CD14-positive monocyte (primary cell): ENCODE results near the gene CPA2. TPM values are rescaled to one million over a fixed set of nuclear protein-coding genes. Genes with fewer than 3 reads are reported as not detected.
"Not testable (repeated sequence)": the region's sequence is repeated elsewhere in the genome, so short reads cannot be mapped to it uniquely, and the experiment has no call there.

Source experiments
- DNase-seq, 3 donors: peaks; one replicate each; pipeline ENCODE4 v3.0.0-alpha.2; 2011 to 2022
- H2AFZ ChIP-seq: 2 replicates; pipeline ENCODE4 v1.6.0; 2012; ENCODE audit warnings: mild to moderate bottlenecking, low read depth, low read length, inconsistent platforms; ENCODE audit not compliant: insufficient read depth, poor library complexity, severe bottlenecking
- H3K27ac ChIP-seq, 2 donors: 1 replicate in 1 of 2; 2 replicates in 1 of 2; pipeline ENCODE4 v1.5.1; 2012 to 2013; ENCODE audit warnings: low read length in 2 of 2, control low read depth in 1 of 2, inconsistent platforms in 1 of 2, low read depth in 1 of 2, mild to moderate bottlenecking in 1 of 2
- H3K27me3 ChIP-seq, 2 donors: one replicate each; pipeline versions ENCODE4 v1.6.0 to v1.6.1; 2011 to 2013; ENCODE audit warnings: low read length in 2 of 2; ENCODE audit not compliant: control insufficient read depth in 2 of 2, insufficient read depth in 2 of 2
- H3K36me3 ChIP-seq, 2 donors: replicated peaks in 1 of 2; 1 replicate in 1 of 2; 2 replicates in 1 of 2; pipeline versions ENCODE4 v1.5.1 to v1.6.1; 2012 to 2013; ENCODE audit warnings: low read length in 2 of 2, control low read depth in 1 of 2, inconsistent platforms in 1 of 2, mild to moderate bottlenecking in 1 of 2; ENCODE audit not compliant: insufficient read depth in 2 of 2, control insufficient read depth in 1 of 2
- H3K4me1 ChIP-seq, 2 donors: 1 replicate in 1 of 2; 2 replicates in 1 of 2; pipeline versions ENCODE4 v1.5.1 to v1.6.1; 2012 to 2013; ENCODE audit warnings: low read length in 2 of 2, control low read depth in 1 of 2, inconsistent platforms in 1 of 2, mild to moderate bottlenecking in 1 of 2, moderate library complexity in 1 of 2; ENCODE audit not compliant: insufficient read depth in 2 of 2, control insufficient read depth in 1 of 2
- H3K4me2 ChIP-seq: replicated peaks from 2 replicates; pipeline ENCODE3; 2012; ENCODE audit warnings: low read length, moderate library complexity, mild to moderate bottlenecking; ENCODE audit not compliant: poor library complexity, severe bottlenecking; ENCODE audit errors: extremely low read depth
- H3K4me3 ChIP-seq, 3 experiments: fragments of 200-600 bp in 1 of 3; sonication (generic) in 1 of 3; replicated peaks in 1 of 3; 1 replicate in 2 of 3; 2 replicates in 1 of 3; pipeline ENCODE4 v1.5.1; 2011 to 2013; ENCODE audit warnings: low read length in 3 of 3, mild to moderate bottlenecking in 3 of 3, control low read depth in 2 of 3, low read depth in 2 of 3, inconsistent platforms in 1 of 3, moderate library complexity in 1 of 3
- H3K79me2 ChIP-seq: 2 replicates; pipeline ENCODE4 v1.6.0; 2012; ENCODE audit warnings: mild to moderate bottlenecking, control low read depth, inconsistent platforms, low read length, moderate library complexity; ENCODE audit not compliant: insufficient read depth
- H3K9ac ChIP-seq: 2 replicates; pipeline ENCODE4 v1.6.0; 2017; ENCODE audit warnings: low read length, mild to moderate bottlenecking; ENCODE audit not compliant: insufficient read depth, poor library complexity, severe bottlenecking
- H3K9me3 ChIP-seq, 2 donors: replicated peaks in 1 of 2; 1 replicate in 1 of 2; 2 replicates in 1 of 2; pipeline versions ENCODE4 v1.5.1 to v1.6.1; 2012 to 2013; ENCODE audit warnings: low read length in 2 of 2, control low read depth in 1 of 2; ENCODE audit not compliant: control insufficient read depth in 1 of 2, insufficient read depth in 1 of 2
- H4K20me1 ChIP-seq: 2 replicates; pipeline ENCODE4 v1.6.0; 2012; ENCODE audit warnings: mild to moderate bottlenecking, low read length, control low read depth, moderate library complexity; ENCODE audit not compliant: insufficient read depth
- H3K27ac Mint-ChIP-seq, 7 donors: one replicate each; pipeline ENCODE4 v1.8.0; 2020; ENCODE audit warnings: mild to moderate bottlenecking in 7 of 7, mixed read lengths in 7 of 7, moderate library complexity in 6 of 7, inconsistent platforms in 2 of 7
- H3K27me3 Mint-ChIP-seq, 3 donors: one replicate each; pipeline ENCODE4 v1.8.0; 2021 to 2022; ENCODE audit warnings: low read depth in 3 of 3, mild to moderate bottlenecking in 3 of 3, mixed read lengths in 3 of 3, moderate library complexity in 3 of 3, inconsistent platforms in 1 of 3
- H3K36me3 Mint-ChIP-seq, 2 donors: one replicate each; pipeline ENCODE4 v1.8.0; 2020; ENCODE audit warnings: mixed read lengths in 2 of 2, inconsistent platforms in 1 of 2, mild to moderate bottlenecking in 1 of 2
- H3K4me1 Mint-ChIP-seq: one replicate; pipeline ENCODE4 v1.8.0; 2020; ENCODE audit warnings: mild to moderate bottlenecking, mixed read lengths
- H3K4me3 Mint-ChIP-seq, 2 donors: one replicate each; pipeline ENCODE4 v1.8.0; 2020; ENCODE audit warnings: mild to moderate bottlenecking in 2 of 2, mixed read lengths in 2 of 2, moderate library complexity in 1 of 2
- H3K9me3 Mint-ChIP-seq, 7 donors: one replicate each; pipeline ENCODE4 v1.8.0; 2020 to 2022; ENCODE audit warnings: mixed read lengths in 7 of 7, mild to moderate bottlenecking in 6 of 7, moderate library complexity in 6 of 7, inconsistent platforms in 2 of 7
- WGBS: methylation state at CpG from one replicate; pipeline ENCODE4 v1.1.5; 2013; ENCODE audit warnings: missing lambda C conversion rate; ENCODE audit not compliant: insufficient coverage; 5-methylcytosine and 5-hydroxymethylcytosine counted together
- intact Hi-C, 2 donors: fragments of 100-400 bp; cut with micrococcal nuclease; formaldehyde crosslinking; loops; one replicate each; pipeline versions ENCODE4 v1.15.0 to v1.15.1; 2023
- polyA plus RNA-seq, 3 donors: library from polyadenylated mRNA; depleted of rRNA in 1 of 3; unstranded in 2 of 3; stranded (reverse) in 1 of 3; fragments of 300-500 nt in 2 of 3; fragments of >200 nt in 1 of 3; fragmentation: Illumina TruSeq in 2 of 3; gene quantifications; 1 replicate in 2 of 3; 2 replicates in 1 of 3; pipeline ENCODE4 v1.2.3, GENCODE V29; 2012 to 2021
- TF ChIP-seq, protein P1 (sequence below): fragments of 200-600 bp; IDR thresholded peaks from one replicate; pipeline ENCODE4 v1.8.0; 2022; ENCODE audit warnings: antibody characterized with exemption, mild to moderate bottlenecking

Gene CPA2
- polyA plus RNA-seq, 3 donors = not detected

DNA sequence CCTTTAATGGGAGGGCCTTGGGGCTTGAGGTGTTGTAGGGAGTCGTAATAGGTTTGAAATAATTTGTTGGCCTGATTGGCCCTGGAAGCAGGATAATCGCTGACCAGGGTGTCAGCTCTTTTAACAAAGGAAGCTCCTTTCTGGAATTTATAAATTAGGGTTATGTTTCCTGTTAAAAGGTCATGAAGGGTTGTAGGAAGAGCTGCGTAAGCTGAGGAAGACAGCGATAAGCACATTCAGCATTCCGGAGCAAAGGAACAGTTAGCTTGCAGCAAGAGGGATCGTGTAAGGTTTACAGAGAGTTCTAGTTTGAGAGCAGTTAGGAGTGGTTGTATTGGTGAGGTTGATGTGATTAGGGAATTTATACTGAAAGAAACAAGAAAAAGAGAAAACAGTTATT is 47.6 kb downstream of the CPA2 start:
- Mint-ChIP-seq H3K9me3 (peaks cover 0 to 8% (median 1%) of the 10 kb centered on the region in 7 donors), H3K36me3 (no peaks in the 10 kb centered on the region), H3K27me3 (peaks cover 1 to 5% (median 3%) of the 10 kb centered on the region in 3 donors), H3K4me1 (no peaks in the 10 kb centered on the region), H3K27ac (no peak overlapping the region), H3K4me3 (no peak overlapping the region)
- Histone ChIP-seq H3K4me2 (no peak overlapping the region), H3K9ac (no peak overlapping the region), H3K27me3 (no peaks in the 10 kb centered on the region), H3K79me2 (no peaks in the 10 kb centered on the region), H3K36me3 (no peaks in the 10 kb centered on the region), H2AFZ (no peak overlapping the region), H3K4me1 (no peaks in the 10 kb centered on the region), H3K4me3 (no peak overlapping the region), H4K20me1 (no peaks in the 10 kb centered on the region), H3K9me3 (no peaks in the 10 kb centered on the region), H3K27ac (no peak overlapping the region)
- TF ChIP-seq, protein P1, sequence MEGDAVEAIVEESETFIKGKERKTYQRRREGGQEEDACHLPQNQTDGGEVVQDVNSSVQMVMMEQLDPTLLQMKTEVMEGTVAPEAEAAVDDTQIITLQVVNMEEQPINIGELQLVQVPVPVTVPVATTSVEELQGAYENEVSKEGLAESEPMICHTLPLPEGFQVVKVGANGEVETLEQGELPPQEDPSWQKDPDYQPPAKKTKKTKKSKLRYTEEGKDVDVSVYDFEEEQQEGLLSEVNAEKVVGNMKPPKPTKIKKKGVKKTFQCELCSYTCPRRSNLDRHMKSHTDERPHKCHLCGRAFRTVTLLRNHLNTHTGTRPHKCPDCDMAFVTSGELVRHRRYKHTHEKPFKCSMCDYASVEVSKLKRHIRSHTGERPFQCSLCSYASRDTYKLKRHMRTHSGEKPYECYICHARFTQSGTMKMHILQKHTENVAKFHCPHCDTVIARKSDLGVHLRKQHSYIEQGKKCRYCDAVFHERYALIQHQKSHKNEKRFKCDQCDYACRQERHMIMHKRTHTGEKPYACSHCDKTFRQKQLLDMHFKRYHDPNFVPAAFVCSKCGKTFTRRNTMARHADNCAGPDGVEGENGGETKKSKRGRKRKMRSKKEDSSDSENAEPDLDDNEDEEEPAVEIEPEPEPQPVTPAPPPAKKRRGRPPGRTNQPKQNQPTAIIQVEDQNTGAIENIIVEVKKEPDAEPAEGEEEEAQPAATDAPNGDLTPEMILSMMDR = no peak
- intact Hi-C loops = no loop called here
- DNase-seq = no peak
- 94% methylated on average over 6 of the region's 6 CpGs for WGBS

DNA sequence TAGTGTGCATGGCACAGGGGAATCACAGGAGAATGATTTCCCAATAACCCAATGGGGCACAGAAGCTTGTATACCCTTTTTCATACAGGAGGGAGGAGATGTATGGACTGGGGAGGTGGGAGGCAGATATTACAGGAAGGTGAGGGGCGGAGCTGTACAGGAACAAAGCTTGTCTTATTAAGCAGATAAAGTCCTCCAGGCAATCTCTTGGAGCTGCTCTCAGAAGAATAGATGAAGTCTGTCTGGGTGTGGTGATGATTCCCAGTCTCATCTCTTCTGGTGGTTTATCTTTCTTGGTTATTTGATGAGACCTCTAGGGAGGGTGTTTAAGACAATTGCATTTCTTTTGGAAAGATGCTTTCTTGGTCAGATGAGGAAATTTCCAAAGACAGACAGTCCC is 52.9 kb downstream of the CPA2 start:
- no peak overlapping the region for H3K4me2 ChIP-seq
- H3K9ac ChIP-seq = no peak overlapping the region
- H3K4me3 ChIP-seq = no peak overlapping the region
- WGBS = 100% methylated on average over 1 of the region's 1 CpG
- no peaks in the 10 kb centered on the region for H3K36me3 Mint-ChIP-seq
- no peaks in the 10 kb centered on the region for H3K79me2 ChIP-seq
- H3K27me3 Mint-ChIP-seq = peaks cover 1 to 7% (median 7%) of the 10 kb centered on the region in 3 donors
- H3K9me3 ChIP-seq = no peaks in the 10 kb centered on the region
- no peaks in the 10 kb centered on the region for H4K20me1 ChIP-seq
- H3K4me1 ChIP-seq = no peaks in the 10 kb centered on the region
- no peak overlapping the region for H2AFZ ChIP-seq
- intact Hi-C loops = no loop called here
- TF ChIP-seq, protein P1 = no peak
- no peaks in the 10 kb centered on the region for H3K4me1 Mint-ChIP-seq
- DNase-seq = no peak
- H3K27me3 ChIP-seq = no peaks in the 10 kb centered on the region
- no peak overlapping the region for H3K4me3 Mint-ChIP-seq
- no peaks in the 10 kb centered on the region for H3K36me3 ChIP-seq
- H3K27ac ChIP-seq = no peak overlapping the region
- H3K27ac Mint-ChIP-seq = no peak overlapping the region
- peaks cover 0 to 17% (median 4%) of the 10 kb centered on the region in 7 donors for H3K9me3 Mint-ChIP-seq

DNA sequence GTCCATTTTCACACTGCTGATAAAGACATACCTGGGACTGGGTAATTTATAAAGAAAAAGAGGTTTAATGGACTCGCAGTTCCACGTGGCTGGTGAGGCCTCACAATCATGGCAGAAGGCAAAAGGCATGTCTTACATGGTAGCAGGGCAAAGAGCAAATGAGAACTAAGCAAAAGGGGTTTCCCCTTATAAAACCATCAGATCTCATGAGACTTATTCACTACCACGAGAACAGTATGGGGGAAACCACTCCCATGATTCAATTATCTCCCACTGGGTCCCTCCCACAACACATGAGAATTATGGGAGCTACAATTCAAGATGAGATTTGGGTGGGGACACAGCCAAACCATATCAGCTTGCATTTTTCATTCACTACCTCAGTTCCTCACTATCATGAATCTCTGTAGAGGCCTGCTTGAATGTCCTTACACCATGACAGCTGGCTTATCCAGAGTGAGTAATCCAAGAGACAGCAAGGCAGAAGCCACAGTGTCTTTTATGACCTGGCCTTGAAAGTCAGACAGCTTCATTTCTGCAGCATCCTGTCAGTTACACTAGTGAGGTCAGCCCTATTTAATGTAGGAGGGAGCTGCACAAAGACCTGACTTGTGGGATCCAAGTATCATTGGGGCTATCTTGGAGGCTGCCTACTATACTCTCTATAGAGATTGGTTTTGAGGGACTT is 55.0 kb downstream of the CPA2 start:
- peaks cover 0 to 17% (median 5%) of the 10 kb centered on the region in 7 donors for H3K9me3 Mint-ChIP-seq
- H3K9me3 ChIP-seq, H3K36me3 Mint-ChIP-seq, H3K4me1 ChIP-seq, DNase-seq, H3K27ac ChIP-seq, H2AFZ ChIP-seq, H3K27me3 Mint-ChIP-seq, H3K27ac Mint-ChIP-seq, H3K9ac ChIP-seq, H3K36me3 ChIP-seq, H3K79me2 ChIP-seq, H3K4me2 ChIP-seq, H3K4me3 ChIP-seq, H3K4me3 Mint-ChIP-seq, intact Hi-C loops, H4K20me1 ChIP-seq, H3K27me3 ChIP-seq, H3K4me1 Mint-ChIP-seq: not testable (repeated sequence)
- WGBS = 100% methylated on average over 2 of the region's 3 CpGs
